ENCODE measurements around the gene EHMT1.

DNA sequence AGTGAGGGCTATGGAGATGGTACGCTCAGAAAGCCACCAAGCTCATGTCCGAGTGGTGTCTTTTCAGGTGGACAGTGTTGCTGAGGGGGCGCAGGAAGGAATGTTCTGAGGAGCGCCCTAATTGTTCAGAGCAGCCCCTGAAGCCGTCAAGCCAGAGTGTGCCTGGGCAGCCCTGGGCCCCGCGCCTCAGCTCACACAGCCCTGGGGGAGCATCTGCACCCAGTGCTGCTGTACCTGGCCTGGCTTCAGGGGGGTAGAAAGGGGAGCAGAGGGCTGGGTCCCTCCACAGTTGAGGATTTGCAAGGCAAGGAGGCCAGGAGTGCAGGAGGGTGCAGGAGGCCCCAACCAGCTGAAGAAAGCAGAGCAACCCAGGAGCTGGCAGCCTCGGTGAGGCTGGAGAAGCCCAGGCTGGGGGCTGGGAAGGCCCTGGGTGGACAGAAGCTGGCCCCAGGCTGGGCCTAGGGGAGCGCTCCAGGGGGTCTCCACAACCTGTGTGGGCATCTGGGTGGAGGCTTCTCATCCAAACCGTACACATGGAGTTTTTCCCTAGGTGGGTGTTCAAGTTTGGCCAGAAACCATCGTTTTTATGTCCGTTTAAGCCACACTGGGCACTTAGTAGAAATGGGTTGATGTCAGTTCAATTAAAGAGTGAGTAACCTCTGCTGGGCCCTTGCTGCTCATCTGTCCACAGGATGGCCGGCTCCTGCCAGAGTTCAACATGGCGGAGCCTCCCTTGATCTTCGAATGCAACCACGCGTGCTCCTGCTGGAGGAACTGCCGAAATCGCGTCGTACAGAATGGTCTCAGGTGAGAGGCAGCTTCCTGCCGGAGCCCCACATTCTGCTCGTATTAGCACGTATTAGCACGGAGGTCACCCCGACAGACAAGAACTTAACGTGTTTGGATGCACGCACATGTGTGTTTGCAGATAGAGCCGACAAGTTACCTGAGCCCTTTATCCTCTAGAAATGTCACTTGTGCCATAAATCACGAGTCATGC, 196.8 kb downstream of the EHMT1 start:
- TF ChIP-seq, protein P1, sequence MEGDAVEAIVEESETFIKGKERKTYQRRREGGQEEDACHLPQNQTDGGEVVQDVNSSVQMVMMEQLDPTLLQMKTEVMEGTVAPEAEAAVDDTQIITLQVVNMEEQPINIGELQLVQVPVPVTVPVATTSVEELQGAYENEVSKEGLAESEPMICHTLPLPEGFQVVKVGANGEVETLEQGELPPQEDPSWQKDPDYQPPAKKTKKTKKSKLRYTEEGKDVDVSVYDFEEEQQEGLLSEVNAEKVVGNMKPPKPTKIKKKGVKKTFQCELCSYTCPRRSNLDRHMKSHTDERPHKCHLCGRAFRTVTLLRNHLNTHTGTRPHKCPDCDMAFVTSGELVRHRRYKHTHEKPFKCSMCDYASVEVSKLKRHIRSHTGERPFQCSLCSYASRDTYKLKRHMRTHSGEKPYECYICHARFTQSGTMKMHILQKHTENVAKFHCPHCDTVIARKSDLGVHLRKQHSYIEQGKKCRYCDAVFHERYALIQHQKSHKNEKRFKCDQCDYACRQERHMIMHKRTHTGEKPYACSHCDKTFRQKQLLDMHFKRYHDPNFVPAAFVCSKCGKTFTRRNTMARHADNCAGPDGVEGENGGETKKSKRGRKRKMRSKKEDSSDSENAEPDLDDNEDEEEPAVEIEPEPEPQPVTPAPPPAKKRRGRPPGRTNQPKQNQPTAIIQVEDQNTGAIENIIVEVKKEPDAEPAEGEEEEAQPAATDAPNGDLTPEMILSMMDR (IDR thresholded peaks at IDR 0.05) = no peak
- no peak for TF ChIP-seq EZH2 (IDR thresholded peaks at IDR 0.05; ENCODE audit: borderline replicate concordance, insufficient read depth, low read depth, low read length, poor library complexity, severe bottlenecking)
